Measurements from ENCODE around the gene PCK2. TPM values are rescaled to one million over a fixed set of nuclear protein-coding genes. Genes with fewer than 3 reads are reported as not detected.

Gene PCK2
- total RNA-seq, 1 donor from 2014 or later = 3.1 TPM

DNA sequence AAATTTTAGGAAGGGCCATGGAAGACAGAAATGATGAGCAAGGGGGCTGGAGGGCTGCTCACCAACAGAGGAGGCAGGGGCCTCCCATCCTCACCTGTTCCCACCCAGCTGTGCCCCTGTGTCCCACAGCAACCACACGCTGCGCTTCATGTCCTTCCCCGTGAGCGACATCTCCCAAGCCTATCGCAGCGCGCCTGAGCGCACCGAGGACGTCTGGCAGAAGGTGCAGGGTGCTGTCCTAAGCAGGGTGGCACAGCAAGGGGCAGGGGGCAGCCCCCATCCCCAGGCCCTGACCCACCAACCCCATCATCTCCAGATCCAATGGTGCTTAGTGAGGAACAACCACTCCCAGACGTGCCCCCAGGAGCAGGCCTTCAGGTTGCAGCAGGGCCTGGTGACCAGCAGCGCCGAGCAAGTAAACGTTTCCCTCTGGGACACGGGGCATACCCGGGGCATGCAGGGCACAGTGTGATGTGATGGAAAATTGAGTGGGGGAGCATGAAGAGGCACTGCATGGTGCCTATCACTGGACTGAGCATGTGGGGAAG is 34.2 kb upstream of the PCK2 start:
- intact Hi-C loops (cut with micrococcal nuclease) = loop anchor here (5.0 kb wide), 1 partner anchor 47 kb away; no protein-coding TSS in a partner anchor
- Histone ChIP-seq H3K36me3 (no peaks in the 10 kb centered on the region), H3K4me3 (no peak overlapping the region), H3K27ac (replicated peaks) (no peak overlapping the region), H3K4me1 (no peaks in the 10 kb centered on the region), H3K27me3 (ENCODE audit: low read depth) (peaks cover 10% of the 10 kb centered on the region), H3K9me3 (replicated peaks) (no peaks in the 10 kb centered on the region)
- no peak for TF ChIP-seq CTCF (IDR thresholded peaks at IDR 0.05; ENCODE audit: borderline replicate concordance)
- no peak for DNase-seq

DNA sequence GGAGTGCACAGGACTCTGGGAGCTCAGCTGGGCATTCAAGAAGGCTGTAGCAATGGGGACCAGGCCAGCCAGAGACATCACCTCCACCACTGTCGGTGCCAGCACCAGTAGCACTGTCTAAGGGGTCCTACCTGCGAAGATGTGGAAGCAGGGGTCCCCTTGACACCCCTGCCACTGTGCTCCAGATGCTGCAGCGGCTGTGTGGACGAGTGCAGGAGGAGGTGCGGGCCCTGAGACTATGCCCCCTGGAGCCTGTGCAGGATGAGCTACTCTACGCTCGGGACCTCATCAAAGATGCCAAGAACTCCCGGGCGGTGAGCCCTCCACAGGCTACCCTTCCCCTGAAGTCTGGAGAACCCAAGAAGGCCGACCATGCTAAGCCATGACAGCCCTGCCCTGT is 33.7 kb upstream of the PCK2 start:
- no peak for DNase-seq
- intact Hi-C loops (cut with micrococcal nuclease) = loop anchor here (5.0 kb wide), 1 partner anchor 47 kb away; no protein-coding TSS in a partner anchor
- TF ChIP-seq CTCF (IDR thresholded peaks at IDR 0.05; ENCODE audit: borderline replicate concordance) = no peak

DNA sequence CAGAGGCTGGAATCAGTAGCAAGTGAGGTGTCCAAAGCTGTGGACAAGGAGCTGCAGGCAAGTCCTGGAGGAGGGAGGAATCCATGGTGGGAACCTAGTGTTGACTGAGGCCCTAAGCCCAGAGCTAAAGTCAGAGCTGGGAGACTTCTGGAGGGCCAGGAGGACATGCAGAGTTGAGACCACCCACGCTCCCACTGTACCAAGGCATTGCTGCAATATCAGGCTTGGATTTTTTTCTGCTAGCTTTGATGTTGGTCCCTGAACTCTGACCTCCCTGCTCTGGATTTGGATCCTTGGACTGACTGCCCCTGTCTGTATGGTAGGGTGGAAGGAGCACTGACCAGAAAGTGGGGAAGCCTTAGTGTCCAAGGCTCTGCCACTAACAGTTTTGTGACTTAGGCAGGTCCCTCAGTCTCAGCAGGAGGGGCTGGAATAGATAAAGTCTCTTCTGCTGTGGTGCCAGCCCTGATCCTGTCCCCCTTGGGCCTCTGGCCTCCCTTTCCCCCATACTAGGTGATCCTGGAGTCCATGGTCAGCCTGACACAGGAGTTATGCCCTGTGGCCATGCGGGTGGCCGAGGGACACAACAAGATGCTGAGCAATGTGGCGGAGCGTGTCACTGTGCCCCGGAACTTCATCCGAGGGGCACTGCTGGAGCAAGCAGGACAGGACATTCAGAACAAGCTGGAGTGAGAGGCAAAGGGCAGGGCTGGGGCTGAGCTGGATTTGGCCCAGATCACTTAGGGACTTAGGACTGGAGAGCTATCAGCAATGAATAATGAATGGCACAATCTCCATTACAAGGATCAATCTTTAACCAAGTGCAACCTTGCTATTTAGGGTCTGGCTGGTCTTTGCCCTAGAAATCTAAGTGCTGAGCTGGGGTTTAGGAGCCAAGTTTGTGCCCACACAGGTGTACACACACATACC is 32.9 kb upstream of the PCK2 start:
- intact Hi-C loops (cut with micrococcal nuclease) = loop anchor here (5.0 kb wide), 1 partner anchor 46 kb away; no protein-coding TSS in a partner anchor
- DNase-seq = no peak
- Histone ChIP-seq H3K27ac (replicated peaks) (no peak overlapping the region), H3K27me3 (ENCODE audit: low read depth) (peaks cover 5% of the 10 kb centered on the region), H3K4me3 (no peak overlapping the region), H3K9me3 (replicated peaks) (no peaks in the 10 kb centered on the region), H3K36me3 (no peaks in the 10 kb centered on the region), H3K4me1 (no peaks in the 10 kb centered on the region)
- TF ChIP-seq CTCF (IDR thresholded peaks at IDR 0.05; ENCODE audit: borderline replicate concordance) = no peak

More for the DNA sequence above, 33.7 kb upstream of the PCK2 start:
- H3K9me3 ChIP-seq (replicated peaks) = no peaks in the 10 kb centered on the region
- no peaks in the 10 kb centered on the region for H3K36me3 ChIP-seq
- no peak overlapping the region for H3K4me3 ChIP-seq
- H3K27me3 ChIP-seq (ENCODE audit: low read depth) = peaks cover 5% of the 10 kb centered on the region
- no peaks in the 10 kb centered on the region for H3K4me1 ChIP-seq
- no peak overlapping the region for H3K27ac ChIP-seq (replicated peaks)

GRCh38 chr14:24062216-24062980 is 31.7 kb upstream of the PCK2 start:
- no peak for DNase-seq
- no peaks in the 10 kb centered on the region for H3K36me3 ChIP-seq
- TF ChIP-seq CTCF (IDR thresholded peaks at IDR 0.05; ENCODE audit: borderline replicate concordance) = no peak
- H3K27ac ChIP-seq (replicated peaks) = no peak overlapping the region
- no peaks in the 10 kb centered on the region for H3K27me3 ChIP-seq (ENCODE audit: low read depth)
- H3K4me3 ChIP-seq = no peak overlapping the region
- intact Hi-C loops (cut with micrococcal nuclease) = loop anchor here (5.0 kb wide), 1 partner anchor 45 kb away; no protein-coding TSS in a partner anchor
- no peaks in the 10 kb centered on the region for H3K4me1 ChIP-seq
- no peaks in the 10 kb centered on the region for H3K9me3 ChIP-seq (replicated peaks)

- TF ChIP-seq CTCF (IDR thresholded peaks at IDR 0.05; ENCODE audit: borderline replicate concordance) = no peak
- intact Hi-C loops (cut with micrococcal nuclease) = loop anchor here (5.0 kb wide), 1 partner anchor 44 kb away; no protein-coding TSS in a partner anchor
- Histone ChIP-seq H3K27ac (replicated peaks) (no peak overlapping the region), H3K9me3 (replicated peaks) (no peaks in the 10 kb centered on the region), H3K4me1 (no peaks in the 10 kb centered on the region), H3K27me3 (ENCODE audit: low read depth) (no peaks in the 10 kb centered on the region), H3K4me3 (no peak overlapping the region), H3K36me3 (no peaks in the 10 kb centered on the region)
- no peak for DNase-seq
These were observed 30.8 kb upstream of the PCK2 start for GRCh38 chr14:24063263-24063836.

Measured in left ventricle myocardium inferior (tissue), 1 donor.